ENCODE results near the gene UNC45B. TPM values are rescaled to one million over a fixed set of nuclear protein-coding genes. Genes with fewer than 3 reads are reported as not detected.
"Not testable (repeated sequence)": the region's sequence is repeated elsewhere in the genome, so short reads cannot be mapped to it uniquely, and the experiment has no call there.

UNC45B gene
- polyA plus RNA-seq, 1 of the 3 experiments (the other 2 are of a cell fraction): not detected

DNA sequence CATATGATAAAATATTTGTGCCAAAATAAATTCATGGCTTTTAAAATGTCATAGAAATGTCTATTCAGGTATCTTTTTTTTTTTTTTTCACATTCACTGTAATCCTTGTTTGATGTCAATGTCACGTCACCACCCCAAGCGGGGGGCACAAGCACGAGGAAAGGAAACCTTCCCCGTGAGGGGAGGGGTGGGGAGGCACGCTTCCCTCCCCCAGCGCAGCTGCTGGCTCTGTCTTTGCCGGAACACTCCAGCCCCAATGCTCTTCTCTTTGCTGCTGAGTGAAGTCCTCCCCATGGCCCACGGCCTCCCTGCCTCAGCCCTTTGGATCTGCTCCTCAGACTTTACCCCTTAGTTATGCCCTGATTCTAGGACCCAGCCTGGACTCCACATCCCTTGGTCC, 45.1 kb downstream of the UNC45B start:
- Histone ChIP-seq H3K4me3 (ENCODE audit: low read depth in 2 of 2, low read length in 1 of 2) (no peak overlapping the region), H3K4me2 (no peak overlapping the region), H3K79me2 (ENCODE audit: insufficient read depth) (no peaks in the 10 kb centered on the region), H3K9me2 (no peaks in the 10 kb centered on the region), H3K9ac (no peak overlapping the region), H4K20me1 (ENCODE audit: insufficient read depth) (no peaks in the 10 kb centered on the region), H3K4me1 (ENCODE audit: control insufficient read depth in 1 of 2, insufficient read depth in 2 of 2, low read depth in 1 of 2, low read length in 1 of 2) (no peaks in the 10 kb centered on the region), H3K27me3 (ENCODE audit: insufficient read depth) (no peaks in the 10 kb centered on the region), H2AFZ (ENCODE audit: low read depth) (no peak overlapping the region), H3K36me3 (replicated peaks in 1 of 2; ENCODE audit: control insufficient read depth in 1 of 2, insufficient read depth in 2 of 2, low read length in 1 of 2) (no peaks in the 10 kb centered on the region), H3F3A (replicated peaks; ENCODE audit: insufficient read depth) (no peaks in the 10 kb centered on the region), H3K9me3 (no peaks in the 10 kb centered on the region), H3K27ac (ENCODE audit: low read depth in 2 of 2, low read length in 1 of 2) (no peak overlapping the region)
- 16% methylated on average over 8 of the region's 8 CpGs for WGBS (ENCODE audit: low lambda C conversion rate)
- no peak for DNase-seq
- POLR2A ChIA-PET: no interaction called here
- CTCF ChIA-PET: no interaction called here
- no peak for TF ChIP-seq RXRA (IDR thresholded peaks at IDR 0.05; ENCODE audit: borderline replicate concordance, low read depth)
- TF ChIP-seq, protein P1, sequence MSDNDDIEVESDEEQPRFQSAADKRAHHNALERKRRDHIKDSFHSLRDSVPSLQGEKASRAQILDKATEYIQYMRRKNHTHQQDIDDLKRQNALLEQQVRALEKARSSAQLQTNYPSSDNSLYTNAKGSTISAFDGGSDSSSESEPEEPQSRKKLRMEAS (IDR thresholded peaks at IDR 0.05; ENCODE audit: low read depth): no peak
- TF ChIP-seq, protein P2, sequence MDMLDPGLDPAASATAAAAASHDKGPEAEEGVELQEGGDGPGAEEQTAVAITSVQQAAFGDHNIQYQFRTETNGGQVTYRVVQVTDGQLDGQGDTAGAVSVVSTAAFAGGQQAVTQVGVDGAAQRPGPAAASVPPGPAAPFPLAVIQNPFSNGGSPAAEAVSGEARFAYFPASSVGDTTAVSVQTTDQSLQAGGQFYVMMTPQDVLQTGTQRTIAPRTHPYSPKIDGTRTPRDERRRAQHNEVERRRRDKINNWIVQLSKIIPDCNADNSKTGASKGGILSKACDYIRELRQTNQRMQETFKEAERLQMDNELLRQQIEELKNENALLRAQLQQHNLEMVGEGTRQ (IDR thresholded peaks at IDR 0.05; ENCODE audit: borderline replicate concordance, low read depth, low read length): no peak
- TF ChIP-seq, protein P3, sequence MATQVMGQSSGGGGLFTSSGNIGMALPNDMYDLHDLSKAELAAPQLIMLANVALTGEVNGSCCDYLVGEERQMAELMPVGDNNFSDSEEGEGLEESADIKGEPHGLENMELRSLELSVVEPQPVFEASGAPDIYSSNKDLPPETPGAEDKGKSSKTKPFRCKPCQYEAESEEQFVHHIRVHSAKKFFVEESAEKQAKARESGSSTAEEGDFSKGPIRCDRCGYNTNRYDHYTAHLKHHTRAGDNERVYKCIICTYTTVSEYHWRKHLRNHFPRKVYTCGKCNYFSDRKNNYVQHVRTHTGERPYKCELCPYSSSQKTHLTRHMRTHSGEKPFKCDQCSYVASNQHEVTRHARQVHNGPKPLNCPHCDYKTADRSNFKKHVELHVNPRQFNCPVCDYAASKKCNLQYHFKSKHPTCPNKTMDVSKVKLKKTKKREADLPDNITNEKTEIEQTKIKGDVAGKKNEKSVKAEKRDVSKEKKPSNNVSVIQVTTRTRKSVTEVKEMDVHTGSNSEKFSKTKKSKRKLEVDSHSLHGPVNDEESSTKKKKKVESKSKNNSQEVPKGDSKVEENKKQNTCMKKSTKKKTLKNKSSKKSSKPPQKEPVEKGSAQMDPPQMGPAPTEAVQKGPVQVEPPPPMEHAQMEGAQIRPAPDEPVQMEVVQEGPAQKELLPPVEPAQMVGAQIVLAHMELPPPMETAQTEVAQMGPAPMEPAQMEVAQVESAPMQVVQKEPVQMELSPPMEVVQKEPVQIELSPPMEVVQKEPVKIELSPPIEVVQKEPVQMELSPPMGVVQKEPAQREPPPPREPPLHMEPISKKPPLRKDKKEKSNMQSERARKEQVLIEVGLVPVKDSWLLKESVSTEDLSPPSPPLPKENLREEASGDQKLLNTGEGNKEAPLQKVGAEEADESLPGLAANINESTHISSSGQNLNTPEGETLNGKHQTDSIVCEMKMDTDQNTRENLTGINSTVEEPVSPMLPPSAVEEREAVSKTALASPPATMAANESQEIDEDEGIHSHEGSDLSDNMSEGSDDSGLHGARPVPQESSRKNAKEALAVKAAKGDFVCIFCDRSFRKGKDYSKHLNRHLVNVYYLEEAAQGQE (IDR thresholded peaks at IDR 0.05; ENCODE audit: low read depth, low read length): no peak
- TF ChIP-seq, protein P4, sequence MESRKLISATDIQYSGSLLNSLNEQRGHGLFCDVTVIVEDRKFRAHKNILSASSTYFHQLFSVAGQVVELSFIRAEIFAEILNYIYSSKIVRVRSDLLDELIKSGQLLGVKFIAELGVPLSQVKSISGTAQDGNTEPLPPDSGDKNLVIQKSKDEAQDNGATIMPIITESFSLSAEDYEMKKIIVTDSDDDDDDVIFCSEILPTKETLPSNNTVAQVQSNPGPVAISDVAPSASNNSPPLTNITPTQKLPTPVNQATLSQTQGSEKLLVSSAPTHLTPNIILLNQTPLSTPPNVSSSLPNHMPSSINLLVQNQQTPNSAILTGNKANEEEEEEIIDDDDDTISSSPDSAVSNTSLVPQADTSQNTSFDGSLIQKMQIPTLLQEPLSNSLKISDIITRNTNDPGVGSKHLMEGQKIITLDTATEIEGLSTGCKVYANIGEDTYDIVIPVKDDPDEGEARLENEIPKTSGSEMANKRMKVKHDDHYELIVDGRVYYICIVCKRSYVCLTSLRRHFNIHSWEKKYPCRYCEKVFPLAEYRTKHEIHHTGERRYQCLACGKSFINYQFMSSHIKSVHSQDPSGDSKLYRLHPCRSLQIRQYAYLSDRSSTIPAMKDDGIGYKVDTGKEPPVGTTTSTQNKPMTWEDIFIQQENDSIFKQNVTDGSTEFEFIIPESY (IDR thresholded peaks at IDR 0.05; ENCODE audit: borderline replicate concordance, low read depth): no peak

DNA sequence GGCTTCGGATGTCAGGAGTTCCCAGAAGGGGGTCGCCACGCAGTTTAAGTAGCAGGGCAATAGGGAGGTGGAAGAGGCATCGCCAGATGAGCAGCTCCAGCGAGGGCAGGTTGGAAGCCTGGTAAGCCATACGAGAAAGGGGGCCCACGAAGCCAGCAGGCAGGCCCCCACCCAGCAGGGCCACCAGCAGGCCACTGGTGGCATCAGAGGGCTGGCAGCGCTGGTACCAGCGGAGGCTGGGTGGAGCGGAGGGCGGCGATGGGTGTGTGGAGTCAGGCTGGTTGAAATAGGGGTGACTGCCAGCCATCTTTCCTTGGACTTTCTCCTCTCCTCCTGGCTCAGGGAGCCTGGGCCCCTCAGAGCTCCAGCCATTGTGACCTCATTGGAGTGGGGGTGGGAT, 46.4 kb downstream of the UNC45B start, which contains the start of gene SLC35G3:
Gene SLC35G3 (minus strand): TSS at position 393 of the 400 bp plus-strand sequence. CDS start 86 bp downstream, at position 307.
- H3K27me3 ChIP-seq (ENCODE audit: insufficient read depth); CTCF ChIA-PET; H3F3A ChIP-seq (replicated peaks; ENCODE audit: insufficient read depth); H3K36me3 ChIP-seq (replicated peaks in 1 of 2; ENCODE audit: control insufficient read depth in 1 of 2, insufficient read depth in 2 of 2, low read length in 1 of 2); POLR2A ChIA-PET; H3K4me1 ChIP-seq (ENCODE audit: control insufficient read depth in 1 of 2, insufficient read depth in 2 of 2, low read depth in 1 of 2, low read length in 1 of 2); H3K4me2 ChIP-seq; H4K20me1 ChIP-seq (ENCODE audit: insufficient read depth); H3K9me3 ChIP-seq; H3K4me3 ChIP-seq (ENCODE audit: low read depth in 2 of 2, low read length in 1 of 2); H3K9ac ChIP-seq; H3K79me2 ChIP-seq (ENCODE audit: insufficient read depth); DNase-seq; H2AFZ ChIP-seq (ENCODE audit: low read depth); H3K9me2 ChIP-seq; H3K27ac ChIP-seq (ENCODE audit: low read depth in 2 of 2, low read length in 1 of 2): not testable (repeated sequence)
- WGBS (ENCODE audit: low lambda C conversion rate): 47% methylated on average over 8 of the region's 12 CpGs

DNA sequence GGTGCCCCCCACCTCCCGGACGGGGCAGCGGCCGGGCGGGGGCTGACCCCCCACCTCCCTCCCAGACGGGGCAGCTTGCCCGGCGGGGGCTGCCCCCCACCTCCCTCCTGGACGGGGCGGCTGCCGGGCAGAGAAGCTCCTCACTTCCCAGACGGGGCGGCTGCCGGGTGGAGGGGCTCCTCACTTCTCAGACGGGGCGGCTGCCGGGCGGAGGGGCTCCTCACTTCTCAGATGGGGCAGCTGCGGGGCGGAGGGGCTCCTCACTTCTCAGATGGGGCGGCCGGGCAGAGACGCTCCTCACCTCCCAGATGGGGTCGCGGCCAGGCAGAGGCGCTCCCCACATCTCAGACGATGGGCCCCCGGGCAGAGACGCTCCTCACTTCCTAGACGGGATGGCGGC, 47.4 kb downstream of the UNC45B start:
- H3K4me2 ChIP-seq; H3K4me1 ChIP-seq (ENCODE audit: control insufficient read depth in 1 of 2, insufficient read depth in 2 of 2, low read depth in 1 of 2, low read length in 1 of 2); H3K9me3 ChIP-seq; H2AFZ ChIP-seq (ENCODE audit: low read depth); H3K9me2 ChIP-seq; H3K36me3 ChIP-seq (replicated peaks in 1 of 2; ENCODE audit: control insufficient read depth in 1 of 2, insufficient read depth in 2 of 2, low read length in 1 of 2); H4K20me1 ChIP-seq (ENCODE audit: insufficient read depth); H3K27me3 ChIP-seq (ENCODE audit: insufficient read depth); POLR2A ChIA-PET; H3K79me2 ChIP-seq (ENCODE audit: insufficient read depth); H3K9ac ChIP-seq; H3K4me3 ChIP-seq (ENCODE audit: low read depth in 2 of 2, low read length in 1 of 2); DNase-seq; H3F3A ChIP-seq (replicated peaks; ENCODE audit: insufficient read depth); H3K27ac ChIP-seq (ENCODE audit: low read depth in 2 of 2, low read length in 1 of 2): not testable (repeated sequence)
- WGBS (ENCODE audit: low lambda C conversion rate): 59% methylated on average over 14 of the region's 31 CpGs
- CTCF ChIA-PET: interaction anchor here (0.6 kb wide), 1 partner anchor 163 kb away, joined by 3 read pairs; no protein-coding TSS in a partner anchor

DNA sequence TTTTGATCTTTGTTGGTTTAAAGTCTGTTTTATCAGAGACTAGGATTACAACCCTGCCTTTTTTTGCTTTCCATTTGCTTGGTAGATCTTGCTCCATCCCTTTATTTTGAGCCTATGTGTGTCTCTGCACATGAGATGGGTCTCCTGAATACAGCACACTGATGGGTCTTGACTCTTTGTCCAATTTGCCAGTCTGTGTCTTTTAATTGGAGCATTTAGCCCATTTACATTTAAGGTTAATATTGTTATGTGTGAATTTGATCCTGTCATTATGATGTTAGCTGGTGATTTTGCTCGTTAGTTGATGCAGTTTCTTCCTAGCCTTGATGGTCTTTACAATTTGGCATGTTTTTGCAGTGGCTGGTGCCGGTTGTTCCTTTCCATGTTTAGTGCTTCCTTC, 55.0 kb downstream of the UNC45B start:
- H3K9ac ChIP-seq; H3K27ac ChIP-seq (ENCODE audit: low read depth in 2 of 2, low read length in 1 of 2); H3K4me1 ChIP-seq (ENCODE audit: control insufficient read depth in 1 of 2, insufficient read depth in 2 of 2, low read depth in 1 of 2, low read length in 1 of 2); H2AFZ ChIP-seq (ENCODE audit: low read depth); CTCF ChIA-PET; POLR2A ChIA-PET; H3K27me3 ChIP-seq (ENCODE audit: insufficient read depth); H3K36me3 ChIP-seq (replicated peaks in 1 of 2; ENCODE audit: control insufficient read depth in 1 of 2, insufficient read depth in 2 of 2, low read length in 1 of 2); H3K4me3 ChIP-seq (ENCODE audit: low read depth in 2 of 2, low read length in 1 of 2); H3K9me3 ChIP-seq; H4K20me1 ChIP-seq (ENCODE audit: insufficient read depth); H3F3A ChIP-seq (replicated peaks; ENCODE audit: insufficient read depth); H3K79me2 ChIP-seq (ENCODE audit: insufficient read depth); DNase-seq; H3K4me2 ChIP-seq; H3K9me2 ChIP-seq: not testable (repeated sequence)
- WGBS (ENCODE audit: low lambda C conversion rate): 0% methylated on average over 1 of the region's 2 CpGs
